BE2C (cell line): ENCODE results near the gene LRRC8E.
A peak's percentile ranks its signal among the peaks of the same experiment; 100 is the strongest.

Source experiments
- DNase-seq: peaks from one replicate; pipeline ENCODE4 v3.0.0-alpha.2; 2020
- H3K27me3 ChIP-seq: fragments of 250-450 bp; sonication (Bioruptor Pico); 2 replicates; pipeline ENCODE4 v1.5.1; 2020; ENCODE audit warnings: mild to moderate bottlenecking
- H3K36me3 ChIP-seq: fragments of 250-450 bp; sonication (Bioruptor Pico); 2 replicates; pipeline ENCODE4 v1.5.1; 2020; ENCODE audit warnings: mild to moderate bottlenecking
- H3K4me1 ChIP-seq: fragments of 250-450 bp; sonication (Bioruptor Pico); 2 replicates; pipeline ENCODE4 v1.5.1; 2020
- H3K4me3 ChIP-seq: 2 replicates; pipeline ENCODE4 v1.5.1; 2011; ENCODE audit warnings: low read depth, low read length
- H3K9me3 ChIP-seq: fragments of 250-450 bp; sonication (Bioruptor Pico); 2 replicates; pipeline ENCODE4 v1.5.1; 2020
- TF ChIP-seq, protein P1 (sequence below): IDR thresholded peaks from 2 replicates; pipeline ENCODE4 v1.5.1; 2012; ENCODE audit warnings: mild to moderate bottlenecking, low read depth, low read length

Gene LRRC8E

DNA sequence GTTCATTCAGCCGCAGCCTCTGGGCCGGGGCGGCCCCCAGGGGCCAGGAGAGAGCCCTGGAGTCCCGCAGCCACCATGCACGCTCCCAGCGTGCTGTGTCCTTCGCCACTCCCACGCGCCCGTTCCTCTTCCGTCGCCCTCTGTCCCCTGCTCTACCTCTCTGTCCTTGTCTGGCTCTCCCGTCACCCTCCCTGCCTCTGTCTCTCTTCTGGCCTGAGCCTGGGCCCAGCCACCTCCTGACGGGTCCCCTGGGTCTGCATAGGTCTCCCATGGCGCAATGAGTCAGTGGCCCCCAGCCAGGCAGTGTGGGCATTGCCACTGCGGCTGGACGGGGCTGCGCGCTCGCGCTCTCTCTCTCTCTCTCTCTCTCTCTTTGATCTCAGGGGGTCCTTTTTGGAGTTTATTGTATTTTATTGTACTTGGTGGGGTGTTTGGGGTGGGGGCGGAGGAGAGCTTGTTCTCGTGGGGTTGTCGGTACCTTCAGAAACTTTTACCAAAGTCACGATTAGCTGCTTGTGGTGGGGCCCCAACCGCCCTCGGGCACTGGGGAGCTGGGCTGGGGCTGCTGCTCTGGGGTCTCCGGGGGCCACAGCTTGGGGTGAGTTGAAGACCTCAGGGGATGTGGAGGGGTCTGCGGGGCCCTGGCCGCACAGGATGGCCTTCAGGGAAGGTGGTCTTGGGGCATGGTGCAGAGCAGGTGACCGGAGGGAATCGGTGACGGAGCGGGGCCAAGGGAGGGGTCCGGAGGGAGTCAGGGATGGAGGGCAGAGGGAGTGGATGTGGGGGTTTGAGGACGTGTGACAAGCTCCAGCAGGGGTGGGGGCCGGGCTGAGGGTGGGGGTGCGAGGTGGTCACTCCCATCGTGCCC, 24.6 kb downstream of the LRRC8E start:
- peaks cover 34% of the 10 kb centered on the region for H3K27me3 ChIP-seq
- TF ChIP-seq, protein P1, sequence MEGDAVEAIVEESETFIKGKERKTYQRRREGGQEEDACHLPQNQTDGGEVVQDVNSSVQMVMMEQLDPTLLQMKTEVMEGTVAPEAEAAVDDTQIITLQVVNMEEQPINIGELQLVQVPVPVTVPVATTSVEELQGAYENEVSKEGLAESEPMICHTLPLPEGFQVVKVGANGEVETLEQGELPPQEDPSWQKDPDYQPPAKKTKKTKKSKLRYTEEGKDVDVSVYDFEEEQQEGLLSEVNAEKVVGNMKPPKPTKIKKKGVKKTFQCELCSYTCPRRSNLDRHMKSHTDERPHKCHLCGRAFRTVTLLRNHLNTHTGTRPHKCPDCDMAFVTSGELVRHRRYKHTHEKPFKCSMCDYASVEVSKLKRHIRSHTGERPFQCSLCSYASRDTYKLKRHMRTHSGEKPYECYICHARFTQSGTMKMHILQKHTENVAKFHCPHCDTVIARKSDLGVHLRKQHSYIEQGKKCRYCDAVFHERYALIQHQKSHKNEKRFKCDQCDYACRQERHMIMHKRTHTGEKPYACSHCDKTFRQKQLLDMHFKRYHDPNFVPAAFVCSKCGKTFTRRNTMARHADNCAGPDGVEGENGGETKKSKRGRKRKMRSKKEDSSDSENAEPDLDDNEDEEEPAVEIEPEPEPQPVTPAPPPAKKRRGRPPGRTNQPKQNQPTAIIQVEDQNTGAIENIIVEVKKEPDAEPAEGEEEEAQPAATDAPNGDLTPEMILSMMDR = no peak
- H3K4me1 ChIP-seq = no peaks in the 10 kb centered on the region

DNA sequence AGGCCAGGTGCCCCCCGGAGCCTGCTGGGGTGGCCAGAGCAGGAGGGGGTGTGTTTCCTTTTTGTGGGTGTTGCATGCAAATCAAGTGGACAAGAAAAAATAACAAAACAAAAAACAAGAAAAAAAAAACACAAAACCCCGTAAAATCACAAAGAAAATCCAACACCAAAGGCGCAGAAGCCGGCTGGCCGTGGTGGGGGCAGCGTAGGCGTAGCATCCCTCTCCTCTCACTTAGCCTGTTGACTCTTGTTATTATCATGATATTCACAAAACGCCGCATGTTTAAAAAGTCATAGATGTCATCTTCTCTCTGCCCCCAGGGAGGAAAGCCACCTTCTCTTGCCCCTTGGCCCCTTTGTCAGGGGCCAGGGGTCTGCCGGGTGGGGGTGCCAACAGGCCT, 25.3 kb downstream of the LRRC8E start:
- no peak overlapping the region for H3K4me3 ChIP-seq
- peaks cover 27% of the 10 kb centered on the region for H3K36me3 ChIP-seq
- H3K27me3 ChIP-seq = peaks cover 41% of the 10 kb centered on the region
- no peak for DNase-seq
- TF ChIP-seq, protein P1 = no peak
- no peaks in the 10 kb centered on the region for H3K9me3 ChIP-seq
- no peaks in the 10 kb centered on the region for H3K4me1 ChIP-seq

More for the DNA sequence above, 24.6 kb downstream of the LRRC8E start:
- no peak for DNase-seq
- Histone ChIP-seq H3K9me3 (no peaks in the 10 kb centered on the region), H3K4me3 (no peak overlapping the region), H3K36me3 (peaks cover 27% of the 10 kb centered on the region)

DNA sequence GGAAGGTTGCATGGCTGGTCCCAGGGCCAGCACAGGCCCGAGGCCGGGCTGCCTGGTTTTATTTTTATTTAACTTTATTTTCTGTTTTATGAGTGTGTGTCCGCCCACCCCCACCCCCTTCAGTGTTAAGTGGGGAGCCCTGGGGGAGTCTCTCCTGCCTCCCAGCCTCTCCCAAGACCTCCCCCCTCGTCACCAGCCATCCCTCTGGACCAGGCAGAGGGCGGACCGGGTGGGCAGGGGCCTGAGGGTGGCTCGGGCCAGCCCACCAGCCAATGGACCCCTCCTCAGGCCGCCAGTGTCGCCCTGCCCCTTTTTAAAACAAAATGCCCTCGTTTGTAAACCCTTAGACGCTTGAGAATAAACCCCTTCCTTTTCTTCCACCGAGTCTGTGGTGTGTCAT, 25.8 kb downstream of the LRRC8E start:
- H3K4me3 ChIP-seq = no peak overlapping the region
- peaks cover 27% of the 10 kb centered on the region for H3K36me3 ChIP-seq
- TF ChIP-seq, protein P1 = no peak
- H3K4me1 ChIP-seq = no peaks in the 10 kb centered on the region
- H3K9me3 ChIP-seq = no peaks in the 10 kb centered on the region
- no peak for DNase-seq
- H3K27me3 ChIP-seq = peaks cover 43% of the 10 kb centered on the region

DNA sequence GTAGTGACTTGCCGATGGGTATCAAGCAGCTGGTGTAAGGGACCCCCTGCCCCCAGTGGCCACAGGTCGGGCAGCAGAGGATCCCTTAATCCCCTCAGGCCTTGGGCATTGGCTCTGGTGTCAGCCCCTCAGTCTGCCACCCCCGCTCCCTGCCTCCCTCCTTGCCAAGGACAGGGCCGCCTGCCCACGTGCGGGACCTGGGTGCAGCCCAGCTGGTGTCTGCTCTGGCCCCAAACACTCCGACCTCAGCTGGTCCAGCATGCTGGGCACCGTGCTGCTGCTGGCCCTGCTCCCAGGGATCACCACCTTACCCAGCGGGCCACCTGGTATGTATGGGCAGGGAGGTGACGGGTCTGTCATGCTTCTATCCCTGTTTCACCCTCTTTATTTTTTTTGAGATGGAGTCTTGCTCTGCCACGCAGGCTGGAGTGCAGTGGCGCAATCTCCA, 26.3 kb downstream of the LRRC8E start, which contains the start of gene TGFBR3L:
TSS of gene TGFBR3L (plus strand) at position 233 of the 448 bp plus-strand sequence.
- TF ChIP-seq, protein P1 = no peak
- Histone ChIP-seq H3K4me3 (no peak within 1 kb of the TSS), H3K36me3 (peaks cover 27% of the 10 kb centered on the region), H3K27me3 (peaks cover 43% of the 10 kb centered on the region), H3K9me3 (no peaks in the 10 kb centered on the region), H3K4me1 (0 out of 2 replicates have a peak, but pooled peaks cover under 1% of the 10 kb centered on the region)
- DNase-seq = peak; percentile 10

DNA sequence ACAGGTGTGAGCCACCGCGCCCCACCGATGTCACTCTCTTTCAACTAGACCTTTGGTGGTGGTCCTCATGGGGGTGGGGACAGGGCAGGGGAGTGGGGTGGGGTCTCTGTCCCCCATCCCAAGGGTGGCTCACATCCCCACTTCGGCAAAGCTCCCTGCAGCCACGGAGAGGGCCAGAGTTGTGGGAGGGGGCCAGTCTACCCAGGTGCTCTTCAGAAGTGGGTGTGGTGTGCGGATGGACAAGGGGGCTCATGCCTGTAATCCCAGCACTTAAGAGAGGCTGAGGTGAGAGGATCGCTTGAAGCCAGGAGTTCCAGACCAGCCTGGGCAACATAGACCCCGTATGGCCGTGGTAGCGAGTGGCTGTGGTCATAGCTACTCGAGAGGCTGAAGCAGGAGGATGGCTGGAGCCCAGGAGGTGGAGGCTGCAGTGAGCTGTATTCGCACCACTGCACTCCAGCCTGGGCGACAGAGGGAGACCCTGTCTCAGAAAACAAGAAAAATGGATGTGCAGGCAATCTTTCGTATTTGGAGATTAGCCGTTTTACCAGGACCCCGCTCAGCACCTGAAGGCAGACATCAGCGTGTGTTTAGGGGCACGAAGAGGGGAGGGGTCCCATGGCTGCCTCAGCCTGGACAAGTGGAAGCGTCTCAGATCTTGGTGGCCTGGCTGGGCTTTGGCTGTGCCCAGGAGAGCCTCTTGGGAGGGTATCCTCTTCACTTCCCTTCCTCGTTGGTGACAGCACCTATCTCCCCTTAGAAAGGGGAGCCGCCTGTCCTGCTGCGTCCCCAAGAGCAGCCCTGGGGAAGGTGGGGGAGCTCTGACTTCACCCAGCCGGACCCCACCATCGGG, 27.2 kb downstream of the LRRC8E start:
- Histone ChIP-seq H3K4me3 (no peak overlapping the region), H3K4me1 (0 out of 2 replicates have a peak, but pooled peaks cover 3% of the 10 kb centered on the region), H3K36me3 (peaks cover 20% of the 10 kb centered on the region), H3K27me3 (peaks cover 43% of the 10 kb centered on the region), H3K9me3 (no peaks in the 10 kb centered on the region)
- no peak for DNase-seq
- TF ChIP-seq, protein P1 = no peak
